ENCODE measurements around the gene USP8. TPM values are rescaled to one million over a fixed set of nuclear protein-coding genes. Genes with fewer than 3 reads are reported as not detected.
"Not testable (repeated sequence)": the region's sequence is repeated elsewhere in the genome, so short reads cannot be mapped to it uniquely, and the experiment has no call there.

The USP8 gene
- polyA plus RNA-seq, 1 donor, result 67.5 TPM

GRCh38 chr15:50438251-50438650 is 14.0 kb downstream of the USP8 start:
- no peak for DNase-seq

GRCh38 chr15:50440932-50441331 is 16.7 kb downstream of the USP8 start:
- DNase-seq, result no peak

- no peak for DNase-seq
Measured at GRCh38 chr15:50452927-50453326, 28.7 kb downstream of the USP8 start.

- no peak for DNase-seq
Measured at GRCh38 chr15:50458348-50459112, 34.3 kb downstream of the USP8 start.

GRCh38 chr15:50463423-50464358 is 39.5 kb downstream of the USP8 start:
- peak; percentile 3 for DNase-seq

- DNase-seq, result no peak
Measured at GRCh38 chr15:50471072-50471471, 46.9 kb downstream of the USP8 start.

- no peak for DNase-seq
Measured at GRCh38 chr15:50476143-50476542, 51.9 kb downstream of the USP8 start.

- no peak for DNase-seq
Measured at GRCh38 chr15:50484781-50485180, 60.6 kb downstream of the USP8 start.

- no peak for DNase-seq
Measured at GRCh38 chr15:50485389-50485788, 61.2 kb downstream of the USP8 start.

- DNase-seq, result no peak
Measured at GRCh38 chr15:50487287-50487686, 63.1 kb downstream of the USP8 start.

- DNase-seq, result no peak
Measured at GRCh38 chr15:50493625-50494024, 69.4 kb downstream of the USP8 start.

- not testable (repeated sequence) for DNase-seq
Measured at GRCh38 chr15:50494547-50494946, 70.3 kb downstream of the USP8 start.

GRCh38 chr15:50496692-50497091 is 72.5 kb downstream of the USP8 start:
- DNase-seq, result no peak

GRCh38 chr15:50500352-50500751 is 76.1 kb downstream of the USP8 start:
- no peak for DNase-seq

- no peak for DNase-seq
Measured at GRCh38 chr15:50501815-50502214, 77.6 kb downstream of the USP8 start.

- DNase-seq, result no peak
Measured at GRCh38 chr15:50503144-50503543, 78.9 kb downstream of the USP8 start.

GRCh38 chr15:50505656-50506055 is 81.5 kb downstream of the USP8 start:
- DNase-seq, result not testable (repeated sequence)

- peak; percentile 4 for DNase-seq
Measured at GRCh38 chr15:50506121-50506520, 81.9 kb downstream of the USP8 start.

- no peak for DNase-seq
Measured at GRCh38 chr15:50513001-50513400, 88.8 kb downstream of the USP8 start.

GRCh38 chr15:50519740-50520425 is 95.7 kb downstream of the USP8 start:
- no peak for DNase-seq

- DNase-seq, result no peak
Measured at GRCh38 chr15:50523851-50524251, 99.6 kb downstream of the USP8 start.

GRCh38 chr15:50531163-50531562 is 107.0 kb downstream of the USP8 start:
- DNase-seq, result no peak

- DNase-seq, result no peak
Measured at GRCh38 chr15:50531766-50532165, 107.6 kb downstream of the USP8 start.
